RWPE1 (cell line): ENCODE measurements around the gene SSUH2.

Source experiments
- CTCF ChIA-PET: fragments of 350-600 bp; sonication (Branson Sonifier 250); formaldehyde crosslinking; extraction: SDS; loops from one replicate; lab custom pipeline; 2021; lab: Yijun Ruan, JAX
- POLR2A ChIA-PET: fragments of 400-600 bp; formaldehyde crosslinking; extraction: SDS; loops from one replicate; lab custom pipeline; 2020; ENCODE audit warnings: antibody characterized with exemption; ENCODE audit not compliant: low non-redundant PET; lab: Yijun Ruan, JAX
- DNase-seq: peaks from one replicate; pipeline ENCODE4 v3.0.0; 2012; ENCODE audit warnings: low spot score
- H3K27ac ChIP-seq: fragments of 450-650 bp; 2 replicates; pipeline ENCODE4 v1.5.1; 2017
- CTCF ChIP-seq: fragments of 450-650 bp; conservative IDR thresholded peaks from 2 replicates; pipeline ENCODE4 v1.5.1; 2017; ENCODE audit warnings: low read depth, mild to moderate bottlenecking

The SSUH2 gene

GRCh38 chr3:8600457-8600856 is 44.1 kb downstream of the SSUH2 start:
- POLR2A ChIA-PET = no interaction called here
- TF ChIP-seq CTCF = no peak
- CTCF ChIA-PET = no interaction called here

DNA sequence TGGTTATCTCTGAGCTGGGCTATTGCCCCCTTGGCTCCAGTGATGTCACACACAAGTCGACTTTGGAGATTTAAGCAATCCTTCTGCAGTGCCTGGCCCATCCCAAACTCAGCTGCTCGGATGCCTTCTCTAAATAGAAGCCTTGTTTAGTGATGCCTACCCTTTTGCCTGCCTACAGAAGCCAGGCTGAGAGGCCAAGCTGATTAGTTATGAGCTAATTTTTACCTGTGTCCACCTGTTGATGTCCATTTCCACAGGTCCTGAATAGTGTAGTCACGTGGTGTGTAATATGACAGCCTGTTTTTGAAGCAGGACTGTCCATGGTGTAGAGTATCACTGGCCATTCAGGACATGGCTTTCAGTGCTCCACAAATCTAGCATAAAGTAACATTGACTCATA is 45.5 kb downstream of the SSUH2 start:
- ChIA-PET CTCF (no interaction called here), POLR2A (no interaction called here)
- no peak for DNase-seq
- TF ChIP-seq CTCF = no peak
- H3K27ac ChIP-seq = no peak overlapping the region

More at GRCh38 chr3:8600457-8600856, 44.1 kb downstream of the SSUH2 start:
- DNase-seq = no peak
- H3K27ac ChIP-seq = no peak overlapping the region

DNA sequence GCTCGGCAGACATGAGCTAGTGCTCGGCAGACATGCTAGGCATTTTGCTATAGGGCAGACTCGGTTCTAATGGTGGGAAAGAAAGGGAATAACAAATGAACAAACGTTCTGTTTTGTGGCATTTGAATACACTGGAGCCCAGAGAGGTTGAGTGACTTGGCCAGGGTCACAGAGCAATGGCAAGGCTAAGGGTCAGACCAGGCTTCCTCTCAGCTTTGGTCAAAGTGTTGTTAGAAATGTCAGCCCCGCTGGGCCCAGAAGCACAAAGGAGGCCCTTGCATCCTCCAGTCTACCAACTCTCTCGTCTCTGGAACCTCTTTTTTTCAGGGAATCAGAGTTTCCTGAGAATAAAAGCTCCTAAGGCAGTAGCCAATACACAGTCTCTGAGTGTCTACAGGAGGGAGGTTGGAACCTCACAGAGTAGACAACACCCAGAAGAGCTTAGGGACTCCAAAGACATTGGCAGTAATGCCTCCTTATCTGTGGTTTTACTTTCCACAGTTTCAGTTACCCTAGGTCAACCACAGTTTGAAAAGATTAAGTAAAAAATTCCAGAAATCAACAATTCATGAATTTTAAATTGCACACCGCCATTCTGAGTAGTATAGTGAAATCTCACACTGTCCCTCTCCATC is 47.3 kb downstream of the SSUH2 start:
- CTCF ChIA-PET = interaction anchor here (0.6 kb wide), 3 partner anchors 11 to 398 kb away, joined by 3 read pairs; no protein-coding TSS in a partner anchor

DNA sequence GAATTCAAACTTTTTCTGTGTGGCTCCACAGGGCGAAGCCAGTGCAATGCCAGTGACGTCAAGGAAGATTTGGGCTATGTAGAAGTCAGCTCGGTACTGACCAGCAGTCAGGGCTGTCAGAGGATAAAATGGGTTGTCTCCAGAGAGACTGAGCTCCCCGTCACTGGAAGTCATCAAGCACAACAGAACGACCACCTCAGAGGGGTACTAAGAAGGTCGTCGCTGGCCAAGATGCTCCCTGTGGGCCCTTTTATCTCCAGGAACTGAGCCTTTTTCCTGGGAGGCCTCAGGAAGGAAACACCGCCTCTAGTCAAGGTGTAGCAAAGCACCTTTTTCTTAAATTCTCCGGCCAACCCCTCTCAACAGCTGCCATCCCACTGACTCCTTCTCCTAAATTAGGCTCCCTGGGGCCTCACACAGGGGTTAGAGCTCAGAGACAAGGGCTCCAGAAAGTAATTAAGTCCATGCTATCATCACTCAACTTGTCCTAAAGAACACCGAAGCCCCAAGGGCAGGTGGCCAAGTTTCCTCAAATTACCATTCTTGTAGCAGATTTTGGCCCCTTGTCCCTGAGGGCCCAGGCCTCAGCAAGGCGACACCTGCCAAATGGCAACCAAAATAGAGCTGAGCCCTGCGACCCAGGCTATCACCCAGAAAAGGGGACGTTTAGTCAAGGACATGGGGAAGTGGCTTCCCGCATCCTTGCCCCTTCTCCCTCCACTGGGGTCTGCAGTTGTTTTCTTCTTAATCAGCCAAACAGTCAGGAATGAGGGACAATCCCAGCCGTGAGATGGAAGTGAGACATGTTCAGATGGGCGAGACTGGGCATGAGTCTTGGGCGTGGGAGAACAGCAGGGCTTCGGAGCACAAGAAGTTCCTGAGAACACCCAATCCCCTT is 48.0 kb downstream of the SSUH2 start:
- no peak for TF ChIP-seq CTCF
- ChIA-PET POLR2A (no interaction called here), CTCF (interaction anchor here (0.6 kb wide), 2 partner anchors 11 to 155 kb away, joined by 3 read pairs; no protein-coding TSS in a partner anchor)
- peak; percentile 32 for DNase-seq
- peak overlapping the region; percentile 70 for H3K27ac ChIP-seq

More for the DNA sequence above, 47.3 kb downstream of the SSUH2 start:
- TF ChIP-seq CTCF = no peak
- H3K27ac ChIP-seq = peak overlapping the region; percentile 70
- POLR2A ChIA-PET = no interaction called here
- DNase-seq = no peak

DNA sequence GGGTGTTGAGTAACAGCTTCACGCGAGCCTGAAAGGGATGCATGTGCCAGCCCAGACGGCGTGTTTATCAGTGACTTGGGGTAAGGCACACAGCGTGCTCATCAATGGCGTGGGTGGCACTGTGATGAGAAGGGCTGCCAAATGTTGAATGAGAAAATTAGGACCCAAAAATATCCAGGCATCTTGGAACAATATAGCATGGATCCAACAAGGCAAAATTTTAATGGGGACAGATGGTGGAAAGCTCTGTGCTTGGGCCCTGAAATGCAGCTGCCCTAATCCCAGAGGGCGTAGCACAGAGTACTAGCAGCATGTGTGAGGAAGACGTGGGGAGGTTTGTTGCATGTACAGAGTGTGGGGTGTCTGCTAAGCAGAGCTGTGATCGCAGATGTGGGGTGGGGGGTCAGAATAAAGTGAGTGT is 48.9 kb downstream of the SSUH2 start:
- DNase-seq = no peak
- peak overlapping the region; percentile 70; the same call in 1 of the 2 replicates for H3K27ac ChIP-seq
- CTCF ChIA-PET = interaction anchor here (0.6 kb wide), 1 partner anchor 145 kb away, joined by 3 read pairs; no protein-coding TSS in a partner anchor
- POLR2A ChIA-PET = no interaction called here
- no peak for TF ChIP-seq CTCF

GRCh38 chr3:8595252-8595651 is 49.3 kb downstream of the SSUH2 start:
- CTCF ChIA-PET = interaction anchor here (0.6 kb wide), 1 partner anchor 144 kb away, joined by 3 read pairs; no protein-coding TSS in a partner anchor
- TF ChIP-seq CTCF = no peak
- POLR2A ChIA-PET = no interaction called here
- H3K27ac ChIP-seq = no peak overlapping the region
- DNase-seq = no peak
